Measurements from ENCODE around the gene LAD1. TPM values are rescaled to one million over a fixed set of nuclear protein-coding genes. Genes with fewer than 3 reads are reported as not detected.

The LAD1 gene, protein sequence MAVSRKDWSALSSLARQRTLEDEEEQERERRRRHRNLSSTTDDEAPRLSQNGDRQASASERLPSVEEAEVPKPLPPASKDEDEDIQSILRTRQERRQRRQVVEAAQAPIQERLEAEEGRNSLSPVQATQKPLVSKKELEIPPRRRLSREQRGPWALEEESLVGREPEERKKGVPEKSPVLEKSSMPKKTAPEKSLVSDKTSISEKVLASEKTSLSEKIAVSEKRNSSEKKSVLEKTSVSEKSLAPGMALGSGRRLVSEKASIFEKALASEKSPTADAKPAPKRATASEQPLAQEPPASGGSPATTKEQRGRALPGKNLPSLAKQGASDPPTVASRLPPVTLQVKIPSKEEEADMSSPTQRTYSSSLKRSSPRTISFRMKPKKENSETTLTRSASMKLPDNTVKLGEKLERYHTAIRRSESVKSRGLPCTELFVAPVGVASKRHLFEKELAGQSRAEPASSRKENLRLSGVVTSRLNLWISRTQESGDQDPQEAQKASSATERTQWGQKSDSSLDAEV
- polyA plus RNA-seq: 96.4 TPM
- long read RNA-seq, donor 1, transcript LAD1-202 (10 exons, 2,906 nt): major isoform, 17 of 62 reads
- long read RNA-seq, donor 1, partial matches to known transcripts: 45 of 62 reads
- long read RNA-seq, donor 1, other reads (novel, unspliced or antisense): 0 of 62 reads
- long read RNA-seq, donor 2, transcript LAD1-202 (10 exons, 2,906 nt): major isoform, 27 of 80 reads
- long read RNA-seq, donor 2, partial matches to known transcripts: 53 of 80 reads
- long read RNA-seq, donor 2, other reads (novel, unspliced or antisense): 0 of 80 reads
- long read RNA-seq, donor 3: 0 reads
- long read RNA-seq, donor 4, partial matches to known transcripts: 29 of 31 reads
- long read RNA-seq, donor 4, other reads (novel, unspliced or antisense): 0 of 31 reads
- long read RNA-seq, donor 5, transcript LAD1-202 (10 exons, 2,906 nt): major isoform, 20 of 69 reads
- long read RNA-seq, donor 5, partial matches to known transcripts: 48 of 69 reads
- long read RNA-seq, donor 5, other reads (novel, unspliced or antisense): 0 of 69 reads
- long read RNA-seq, donor 6, transcript LAD1-202 (10 exons, 2,906 nt): major isoform, 20 of 82 reads
- long read RNA-seq, donor 6, partial matches to known transcripts: 62 of 82 reads
- long read RNA-seq, donor 6, other reads (novel, unspliced or antisense): 0 of 82 reads
- long read RNA-seq, donor 7, partial matches to known transcripts: 27 of 31 reads
- long read RNA-seq, donor 7, other reads (novel, unspliced or antisense): 0 of 31 reads
- long read RNA-seq, donor 8, transcript LAD1-202 (10 exons, 2,906 nt): major isoform, 24 of 143 reads
- long read RNA-seq, donor 8, partial matches to known transcripts: 103 of 143 reads
- long read RNA-seq, donor 8, other reads (novel, unspliced or antisense): 16 of 143 reads
- long read RNA-seq, donor 9, transcript LAD1-202 (10 exons, 2,906 nt): major isoform, 7 of 124 reads
- long read RNA-seq, donor 9, partial matches to known transcripts: 116 of 124 reads
- long read RNA-seq, donor 9, other reads (novel, unspliced or antisense): 0 of 124 reads
- long read RNA-seq, donor 10, transcript LAD1-202 (10 exons, 2,906 nt): major isoform, 23 of 95 reads
- long read RNA-seq, donor 10, partial matches to known transcripts: 72 of 95 reads
- long read RNA-seq, donor 10, other reads (novel, unspliced or antisense): 0 of 95 reads
- long read RNA-seq, donor 11, transcript LAD1-202 (10 exons, 2,906 nt): major isoform, 10 of 40 reads
- long read RNA-seq, donor 11, partial matches to known transcripts: 30 of 40 reads
- long read RNA-seq, donor 11, other reads (novel, unspliced or antisense): 0 of 40 reads

DNA sequence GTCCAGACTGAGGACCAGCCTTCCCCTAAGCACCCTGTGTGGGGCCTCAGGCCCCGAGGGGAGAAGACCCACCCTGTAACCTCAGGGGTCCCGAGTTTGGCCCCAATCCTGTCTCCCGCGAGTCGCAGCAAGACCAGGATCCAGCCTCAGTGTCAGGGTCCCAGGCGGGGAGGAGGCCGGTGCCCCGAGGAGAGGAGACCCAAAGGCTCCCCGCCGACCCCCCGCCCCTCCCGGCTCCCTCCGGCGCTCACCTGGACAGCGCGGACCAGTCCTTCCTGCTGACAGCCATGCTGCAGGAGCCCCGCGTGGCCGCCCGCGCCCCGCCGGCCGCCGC is at the start of gene LAD1:
LAD1 (minus strand) TSS at position 307 of the 334 bp plus-strand sequence; CDS start at position 289, 18 bp downstream.
- Histone ChIP-seq H3K9me3 (ENCODE audit: control insufficient read depth, low read depth, low read length) (no peaks in the 10 kb centered on the region), H3K4me1 (ENCODE audit: control insufficient read depth, insufficient read depth, low read length) (peaks cover 63% of the 10 kb centered on the region), H3K36me3 (ENCODE audit: control insufficient read depth, insufficient read depth, low read length) (peaks cover 10% of the 10 kb centered on the region), H3K27ac (ENCODE audit: low read length) (peak within 1 kb of the TSS; percentile 92), H3K27me3 (ENCODE audit: control insufficient read depth, insufficient read depth, low read length) (peaks cover 17% of the 10 kb centered on the region), H3K4me3 (ENCODE audit: low read length) (peak within 1 kb of the TSS; percentile 91)
- DNase-seq: no peak
- WGBS (ENCODE audit: insufficient coverage, low lambda C conversion rate): no CpG with 5 or more reads among the region's 25 CpGs

DNA sequence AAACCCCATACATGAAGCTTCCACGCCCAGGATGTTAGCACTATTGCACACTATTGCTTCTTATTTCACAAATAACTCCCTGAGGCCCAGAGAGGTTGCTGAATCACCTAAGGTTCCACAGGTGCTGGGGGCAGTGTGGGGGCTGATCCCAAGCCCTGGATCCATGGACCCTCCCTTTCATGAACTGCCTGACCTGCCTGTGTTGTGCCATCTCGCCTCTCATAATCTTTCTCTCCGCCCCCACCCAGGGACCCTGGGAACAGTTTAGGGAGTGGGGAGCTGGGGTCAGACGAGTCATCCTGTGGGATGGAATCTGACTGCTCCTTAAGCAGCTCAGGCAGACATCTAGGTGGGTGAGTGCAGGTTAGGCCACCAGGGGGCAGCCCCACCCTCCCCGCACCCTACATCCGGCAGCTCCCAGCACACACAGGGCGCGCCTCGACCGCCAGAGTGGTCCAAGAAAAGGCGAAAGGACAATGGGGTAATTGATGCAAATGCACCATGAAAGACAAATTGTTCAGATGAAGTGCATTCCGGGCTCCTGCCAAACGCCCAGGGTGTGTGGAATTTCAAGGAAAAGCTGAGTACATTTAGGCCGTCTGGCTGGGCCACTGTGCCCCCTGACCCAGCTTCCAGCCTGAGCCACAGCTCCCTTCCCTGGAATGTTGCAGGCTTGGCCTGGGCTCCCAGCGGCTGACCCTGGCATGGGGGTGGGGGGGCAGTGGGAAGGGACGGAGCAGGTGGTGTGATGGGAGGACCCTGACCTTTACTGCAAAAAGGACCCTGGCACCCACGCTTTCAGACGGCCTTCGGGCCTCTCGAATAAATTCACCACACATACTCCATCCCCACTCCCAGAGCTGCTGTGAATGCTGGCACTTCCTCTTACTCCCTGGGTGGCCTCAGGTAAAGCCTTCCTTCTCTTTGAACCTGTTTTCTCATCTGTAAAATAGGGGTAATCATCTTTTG is 49.1 kb upstream of the LAD1 start:
- DNase-seq: peak; percentile 64 to 66
- no peak overlapping the region for H3K4me3 ChIP-seq (ENCODE audit: low read length)
- no peak overlapping the region for H3K27ac ChIP-seq (ENCODE audit: low read length)
- no CpG with 5 or more reads among the region's 20 CpGs for whole genome bisulfite sequencing (ENCODE audit: insufficient coverage, low lambda C conversion rate)
- peaks cover 2% of the 10 kb centered on the region for H3K27me3 ChIP-seq (ENCODE audit: control insufficient read depth, insufficient read depth, low read length)
- peaks cover 6% of the 10 kb centered on the region for H3K4me1 ChIP-seq (ENCODE audit: control insufficient read depth, insufficient read depth, low read length)
- H3K9me3 ChIP-seq (ENCODE audit: control insufficient read depth, low read depth, low read length): no peaks in the 10 kb centered on the region
- no peaks in the 10 kb centered on the region for H3K36me3 ChIP-seq (ENCODE audit: control insufficient read depth, insufficient read depth, low read length)

DNA sequence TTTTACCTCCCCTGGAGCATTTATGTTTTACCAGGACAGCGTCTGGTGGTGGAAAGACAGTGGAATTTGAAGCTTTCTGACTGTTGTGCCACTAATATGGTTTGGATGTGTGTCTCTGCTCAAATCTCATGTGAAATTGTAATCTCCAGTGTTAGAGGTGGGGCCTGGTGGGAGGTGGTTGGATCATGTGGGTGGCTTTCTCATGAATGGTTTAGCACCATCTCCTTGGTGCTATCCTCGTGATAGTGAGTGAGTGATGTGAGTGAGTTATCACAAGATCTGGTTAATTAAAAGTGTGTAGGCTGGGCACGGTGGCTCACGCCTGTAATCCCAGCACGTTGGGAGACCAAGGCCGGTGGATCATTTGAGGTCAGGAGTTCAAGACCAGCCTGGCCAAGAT is 46.2 kb upstream of the LAD1 start:
- Histone ChIP-seq H3K36me3 (ENCODE audit: control insufficient read depth, insufficient read depth, low read length) (no peaks in the 10 kb centered on the region), H3K4me3 (ENCODE audit: low read length) (no peak overlapping the region), H3K27ac (ENCODE audit: low read length) (no peak overlapping the region), H3K27me3 (ENCODE audit: control insufficient read depth, insufficient read depth, low read length) (peaks cover 2% of the 10 kb centered on the region), H3K9me3 (ENCODE audit: control insufficient read depth, low read depth, low read length) (no peaks in the 10 kb centered on the region), H3K4me1 (ENCODE audit: control insufficient read depth, insufficient read depth, low read length) (no peaks in the 10 kb centered on the region)
- DNase-seq: no peak
- WGBS (ENCODE audit: insufficient coverage, low lambda C conversion rate): no CpG with 5 or more reads among the region's 6 CpGs

DNA sequence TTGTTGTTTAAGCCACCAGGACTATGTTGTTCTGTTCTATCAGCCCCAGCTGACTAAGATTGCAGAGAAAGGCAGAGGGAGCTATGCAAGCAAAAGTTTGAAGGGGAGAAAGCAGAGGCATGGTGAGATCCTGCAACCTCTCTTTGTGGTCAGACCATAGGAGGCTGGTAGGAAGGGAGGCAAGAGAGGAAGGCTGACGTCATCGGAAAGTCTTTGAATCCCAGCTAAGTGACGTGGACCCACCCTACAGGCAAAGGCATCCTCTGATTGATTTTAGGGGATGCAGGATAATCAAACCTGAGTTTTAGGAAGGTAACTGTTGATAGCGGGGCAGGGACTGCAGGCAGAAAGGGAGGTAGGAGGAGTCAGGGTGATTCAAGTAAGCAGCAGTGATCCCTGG is 45.7 kb upstream of the LAD1 start:
- 50% methylated on average over 1 of the region's 4 CpGs for WGBS (ENCODE audit: insufficient coverage, low lambda C conversion rate)
- Histone ChIP-seq H3K4me1 (ENCODE audit: control insufficient read depth, insufficient read depth, low read length) (no peaks in the 10 kb centered on the region), H3K27ac (ENCODE audit: low read length) (no peak overlapping the region), H3K36me3 (ENCODE audit: control insufficient read depth, insufficient read depth, low read length) (no peaks in the 10 kb centered on the region), H3K4me3 (ENCODE audit: low read length) (no peak overlapping the region), H3K27me3 (ENCODE audit: control insufficient read depth, insufficient read depth, low read length) (peaks cover 2% of the 10 kb centered on the region), H3K9me3 (ENCODE audit: control insufficient read depth, low read depth, low read length) (no peaks in the 10 kb centered on the region)
- no peak for DNase-seq

DNA sequence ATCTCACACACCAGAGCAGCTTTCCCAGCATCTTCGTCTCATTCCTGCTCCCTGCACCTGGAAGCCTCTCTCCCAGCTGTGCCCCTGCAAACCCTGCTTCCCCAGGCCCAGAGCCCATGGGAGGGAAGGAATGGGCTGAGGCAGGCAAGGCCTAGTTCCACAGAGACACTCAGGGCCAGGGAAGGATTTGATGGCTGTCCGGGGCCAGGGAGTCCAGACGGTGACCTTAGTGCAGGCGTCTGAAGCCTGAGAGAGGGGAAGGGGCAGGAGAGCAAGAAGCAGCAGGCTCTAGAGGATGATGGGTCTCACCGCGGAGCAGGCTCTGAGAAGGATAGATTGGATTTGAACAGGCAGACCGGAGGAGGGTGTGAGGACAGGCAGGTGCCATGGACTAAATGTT is 44.6 kb upstream of the LAD1 start:
- H3K4me1 ChIP-seq (ENCODE audit: control insufficient read depth, insufficient read depth, low read length): no peaks in the 10 kb centered on the region
- H3K9me3 ChIP-seq (ENCODE audit: control insufficient read depth, low read depth, low read length): no peaks in the 10 kb centered on the region
- H3K27me3 ChIP-seq (ENCODE audit: control insufficient read depth, insufficient read depth, low read length): peaks cover 2% of the 10 kb centered on the region
- no peaks in the 10 kb centered on the region for H3K36me3 ChIP-seq (ENCODE audit: control insufficient read depth, insufficient read depth, low read length)
- H3K27ac ChIP-seq (ENCODE audit: low read length): no peak overlapping the region
- no peak overlapping the region for H3K4me3 ChIP-seq (ENCODE audit: low read length)
- no CpG with 5 or more reads among the region's 7 CpGs for whole genome bisulfite sequencing (ENCODE audit: insufficient coverage, low lambda C conversion rate)
- DNase-seq: no peak

DNA sequence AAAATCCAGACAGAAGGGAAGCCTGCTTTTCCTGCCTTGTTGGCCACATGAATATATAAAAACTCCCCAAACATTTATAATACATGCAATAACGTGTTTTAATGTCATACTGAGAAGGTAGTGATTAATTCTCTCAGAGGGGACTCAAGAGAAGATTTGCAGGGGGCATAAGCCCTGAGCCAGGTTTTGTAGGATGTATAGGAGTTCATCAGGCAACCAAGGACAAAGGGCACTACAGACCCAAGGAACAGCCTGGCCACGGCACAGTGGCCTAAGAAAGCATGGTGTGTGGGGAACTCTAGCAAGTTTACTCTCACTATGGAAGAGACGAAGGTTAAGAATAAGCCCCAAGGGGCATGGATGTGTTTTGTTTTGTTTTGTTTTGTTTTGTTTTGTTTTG is 37.8 kb upstream of the LAD1 start:
- Histone ChIP-seq H3K27me3 (ENCODE audit: control insufficient read depth, insufficient read depth, low read length) (no peaks in the 10 kb centered on the region), H3K9me3 (ENCODE audit: control insufficient read depth, low read depth, low read length) (no peaks in the 10 kb centered on the region), H3K36me3 (ENCODE audit: control insufficient read depth, insufficient read depth, low read length) (no peaks in the 10 kb centered on the region), H3K4me3 (ENCODE audit: low read length) (no peak overlapping the region), H3K4me1 (ENCODE audit: control insufficient read depth, insufficient read depth, low read length) (peaks cover 4% of the 10 kb centered on the region), H3K27ac (ENCODE audit: low read length) (no peak overlapping the region)
- no peak for DNase-seq
- WGBS (ENCODE audit: insufficient coverage, low lambda C conversion rate): no CpG with 5 or more reads among the region's 3 CpGs

DNA sequence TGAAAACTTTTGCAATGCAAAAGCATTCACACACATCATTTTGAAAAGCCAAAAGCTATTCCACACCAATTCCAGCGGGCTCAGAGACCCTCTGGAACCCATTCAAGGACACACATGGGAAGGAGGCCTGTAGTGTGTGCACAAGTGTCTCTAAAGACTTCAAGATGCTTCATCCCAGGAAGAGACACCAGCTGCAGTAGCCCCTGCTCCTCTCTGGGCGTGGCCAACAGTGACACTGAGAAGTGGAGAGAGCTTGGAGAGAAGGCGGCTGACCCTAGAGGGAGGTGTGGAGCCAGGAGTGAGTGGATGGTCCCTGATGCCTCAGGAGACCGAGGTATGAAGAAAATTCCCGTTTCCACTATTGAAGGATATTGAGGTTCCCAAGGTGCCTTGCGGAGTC is 37.3 kb upstream of the LAD1 start:
- Histone ChIP-seq H3K36me3 (ENCODE audit: control insufficient read depth, insufficient read depth, low read length) (no peaks in the 10 kb centered on the region), H3K4me3 (ENCODE audit: low read length) (no peak overlapping the region), H3K27ac (ENCODE audit: low read length) (no peak overlapping the region), H3K4me1 (ENCODE audit: control insufficient read depth, insufficient read depth, low read length) (peaks cover 4% of the 10 kb centered on the region), H3K9me3 (ENCODE audit: control insufficient read depth, low read depth, low read length) (no peaks in the 10 kb centered on the region), H3K27me3 (ENCODE audit: control insufficient read depth, insufficient read depth, low read length) (no peaks in the 10 kb centered on the region)
- no CpG with 5 or more reads among the region's 6 CpGs for WGBS (ENCODE audit: insufficient coverage, low lambda C conversion rate)
- DNase-seq: no peak

DNA sequence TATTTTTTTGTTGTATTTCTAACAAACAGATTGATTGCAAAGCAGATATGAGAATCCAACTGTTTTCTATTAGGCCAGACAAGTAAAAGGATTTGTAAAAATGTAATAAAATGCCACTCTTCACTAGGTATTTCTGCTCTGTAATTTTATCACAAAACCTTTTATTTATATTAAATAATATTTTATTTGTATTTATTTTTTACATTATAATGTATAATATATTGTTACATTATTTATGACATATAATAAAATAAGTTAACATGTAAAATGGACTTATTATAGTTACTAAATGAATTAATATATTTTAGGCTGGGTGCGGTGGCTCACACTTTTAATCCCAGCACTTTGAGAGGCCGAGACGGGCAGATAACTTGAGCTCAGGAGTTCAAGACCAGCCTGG is 35.1 kb upstream of the LAD1 start:
- Histone ChIP-seq H3K9me3 (ENCODE audit: control insufficient read depth, low read depth, low read length) (no peaks in the 10 kb centered on the region), H3K27ac (ENCODE audit: low read length) (no peak overlapping the region), H3K36me3 (ENCODE audit: control insufficient read depth, insufficient read depth, low read length) (no peaks in the 10 kb centered on the region), H3K27me3 (ENCODE audit: control insufficient read depth, insufficient read depth, low read length) (no peaks in the 10 kb centered on the region), H3K4me3 (ENCODE audit: low read length) (no peak overlapping the region), H3K4me1 (ENCODE audit: control insufficient read depth, insufficient read depth, low read length) (peaks cover 4% of the 10 kb centered on the region)
- no peak for DNase-seq
- no CpG with 5 or more reads among the region's 3 CpGs for WGBS (ENCODE audit: insufficient coverage, low lambda C conversion rate)

DNA sequence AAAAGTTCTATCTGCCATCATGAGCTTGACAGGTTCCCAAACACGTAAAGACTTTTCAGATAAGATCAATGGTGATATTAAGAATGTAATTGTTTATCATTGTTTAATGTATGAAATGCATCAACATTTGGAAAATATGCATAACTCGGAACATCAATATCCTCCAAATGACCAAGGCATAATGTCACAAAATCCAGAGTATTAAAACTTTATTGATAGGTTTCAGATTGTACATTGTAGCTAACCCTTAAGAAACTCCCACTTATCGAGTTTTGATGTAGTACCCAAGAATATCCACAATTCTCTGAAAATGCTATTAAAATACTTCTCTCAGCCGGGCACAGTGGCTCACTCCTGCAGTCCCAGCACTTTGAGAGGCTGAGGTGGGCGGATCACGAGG is 34.5 kb upstream of the LAD1 start:
- DNase-seq: no peak
- H3K27ac ChIP-seq (ENCODE audit: low read length): no peak overlapping the region
- no peak overlapping the region for H3K4me3 ChIP-seq (ENCODE audit: low read length)
- no peaks in the 10 kb centered on the region for H3K27me3 ChIP-seq (ENCODE audit: control insufficient read depth, insufficient read depth, low read length)
- H3K4me1 ChIP-seq (ENCODE audit: control insufficient read depth, insufficient read depth, low read length): peaks cover 4% of the 10 kb centered on the region
- no peaks in the 10 kb centered on the region for H3K9me3 ChIP-seq (ENCODE audit: control insufficient read depth, low read depth, low read length)
- 88% methylated on average over 1 of the region's 6 CpGs for WGBS (ENCODE audit: insufficient coverage, low lambda C conversion rate)
- H3K36me3 ChIP-seq (ENCODE audit: control insufficient read depth, insufficient read depth, low read length): no peaks in the 10 kb centered on the region
